ENCODE data around the gene COL4A2. TPM values are rescaled to one million over a fixed set of nuclear protein-coding genes. Genes with fewer than 3 reads are reported as not detected.

COL4A2 gene
- total RNA-seq, 2 donors from 2014 or later = 0.84 TPM; not detected in 1

DNA sequence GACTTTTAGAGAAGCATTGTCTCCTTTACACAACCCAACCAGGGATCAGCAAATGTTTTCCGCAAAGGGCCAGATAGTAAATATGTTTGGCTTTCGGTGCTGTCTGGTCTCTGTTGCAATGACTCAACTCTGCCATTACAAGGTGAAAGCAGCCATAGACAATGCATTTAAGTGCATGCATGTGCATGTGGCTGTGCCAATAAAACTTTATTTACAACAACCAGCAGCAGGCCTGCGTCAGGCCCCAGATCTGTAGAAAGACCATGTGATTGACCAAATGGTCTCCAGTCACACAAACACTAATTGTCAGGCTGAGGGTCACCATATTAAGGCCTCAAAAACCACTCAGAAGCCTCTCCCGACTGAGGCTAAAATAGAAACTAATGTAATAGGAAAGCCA lies 246.3 kb downstream of the COL4A2 start:
- ATAC-seq (no peak), DNase-seq (ENCODE audit: low spot score in 2 of 2) (no peak)
- no peak overlapping the region for H3K27ac Mint-ChIP-seq
- no peaks in the 10 kb centered on the region for H3K9me3 Mint-ChIP-seq
- H3K36me3 Mint-ChIP-seq = peaks cover 0 to 9% of the 10 kb centered on the region in 2 donors

DNA sequence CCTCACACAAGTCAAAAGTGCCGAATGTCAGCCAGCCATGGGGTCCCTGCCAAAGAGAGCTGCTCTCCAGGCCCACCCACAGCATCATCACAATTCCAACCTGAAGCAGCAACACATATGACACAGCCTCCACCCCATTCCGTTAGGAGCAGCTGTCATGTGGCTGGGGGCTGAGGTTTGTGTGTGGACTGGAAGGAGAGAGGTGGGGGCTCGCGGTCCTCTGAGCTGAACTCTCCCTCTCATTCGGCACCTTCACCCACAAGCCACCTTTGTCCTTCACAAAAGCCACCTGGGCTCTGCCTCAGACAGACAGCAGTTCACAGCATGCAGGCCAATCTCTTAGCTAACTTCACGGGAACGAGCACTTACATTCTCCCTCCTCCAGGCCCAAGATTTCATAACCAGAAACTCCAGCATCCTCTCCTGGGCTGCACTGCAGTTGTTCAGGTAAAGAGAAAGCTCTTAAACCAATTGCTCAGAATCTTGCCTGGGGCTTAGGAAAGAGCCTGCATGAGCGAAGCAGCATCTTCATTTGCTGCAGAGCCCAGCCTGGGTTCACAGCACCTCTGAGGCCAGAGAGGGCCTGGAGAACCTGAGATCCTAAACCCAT lies 247.2 kb downstream of the COL4A2 start:
- DNase-seq (ENCODE audit: low spot score in 2 of 2) = no peak
- Mint-ChIP-seq H3K36me3 (peaks cover 0 to 9% of the 10 kb centered on the region in 2 donors), H3K27ac (no peak overlapping the region), H3K9me3 (no peaks in the 10 kb centered on the region)
- no peak for ATAC-seq

DNA sequence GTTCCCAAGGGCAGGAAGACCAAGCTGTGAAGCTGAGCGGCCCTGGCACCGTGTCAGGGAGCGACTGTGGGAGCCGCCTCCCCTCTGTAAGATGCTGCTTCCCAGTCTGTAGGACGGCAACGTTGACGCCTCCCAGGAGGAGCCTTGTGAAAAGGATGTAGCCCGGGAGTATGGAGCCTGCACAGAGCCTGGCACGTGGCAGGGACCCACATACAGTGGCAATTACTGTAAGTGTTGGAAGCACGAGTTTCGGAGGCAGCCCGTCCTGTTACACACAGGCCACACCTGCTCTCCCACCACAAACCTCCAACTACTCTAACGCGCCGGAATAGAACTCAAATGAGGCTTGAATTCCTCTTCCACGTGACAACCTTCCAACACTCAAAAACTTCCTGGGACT lies 247.9 kb downstream of the COL4A2 start:
- peaks cover 0 to 9% of the 10 kb centered on the region in 2 donors for H3K36me3 Mint-ChIP-seq
- no peak overlapping the region for H3K27ac Mint-ChIP-seq
- no peaks in the 10 kb centered on the region for H3K9me3 Mint-ChIP-seq
- ATAC-seq (no peak), DNase-seq (ENCODE audit: low spot score in 2 of 2) (no peak)

DNA sequence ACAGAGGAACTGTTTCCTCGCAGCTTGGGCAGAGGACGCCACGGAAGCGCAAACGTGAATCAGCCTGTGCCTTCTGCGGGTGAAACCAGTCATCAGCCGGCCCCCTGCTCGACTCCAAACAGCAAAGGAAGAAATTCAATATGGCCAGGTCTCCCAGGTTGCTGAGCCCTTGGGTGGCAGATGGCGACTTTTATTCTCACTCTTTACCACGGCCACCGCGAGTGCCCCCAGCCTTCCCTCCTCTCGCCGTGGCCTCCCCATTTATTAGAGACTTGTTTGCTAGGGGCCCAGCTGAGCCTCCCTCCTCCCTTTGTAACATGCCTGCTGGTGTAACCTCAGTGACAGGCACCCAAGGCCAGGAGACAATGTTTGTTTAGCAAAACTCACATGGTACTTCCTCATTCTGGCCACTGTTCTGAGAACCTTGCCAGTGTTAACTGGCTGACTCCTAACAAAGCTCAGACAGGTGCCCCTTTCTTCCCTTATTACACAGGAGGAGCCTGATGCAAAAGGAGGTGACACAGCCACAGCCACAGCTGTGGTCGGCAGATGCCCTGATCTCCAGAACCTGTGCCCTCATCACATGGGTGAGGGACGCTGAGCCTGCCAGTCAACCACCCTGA lies 248.6 kb downstream of the COL4A2 start:
- H3K9me3 Mint-ChIP-seq = no peaks in the 10 kb centered on the region
- H3K27ac Mint-ChIP-seq = peak overlapping the region in 1 of 2 donors; percentile 29
- H3K36me3 Mint-ChIP-seq = peaks cover 0 to 9% of the 10 kb centered on the region in 2 donors
- no peak for ATAC-seq
- DNase-seq (ENCODE audit: low spot score in 2 of 2) = no peak

DNA sequence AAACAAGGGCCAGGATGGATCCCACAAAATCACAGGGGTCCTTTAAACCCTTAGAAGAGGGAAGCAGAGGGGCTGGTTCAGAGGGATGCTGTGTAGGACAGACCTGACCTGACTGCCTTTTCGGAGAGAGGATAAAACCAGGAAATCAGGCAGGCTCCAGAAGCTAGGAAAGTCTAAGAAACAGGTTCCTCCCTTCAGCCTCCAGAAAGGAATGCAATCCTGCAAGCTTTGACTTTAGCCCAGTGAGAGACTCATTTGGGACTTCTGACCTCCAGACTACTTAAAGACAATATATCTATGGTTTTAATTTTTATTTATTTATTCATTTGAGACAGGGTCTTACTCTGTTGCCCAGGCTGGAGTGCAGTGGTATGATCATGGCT lies 249.1 kb downstream of the COL4A2 start:
- H3K36me3 Mint-ChIP-seq = peaks cover 0 to 9% of the 10 kb centered on the region in 2 donors
- peak overlapping the region in 1 of 2 donors; percentile 29 for H3K27ac Mint-ChIP-seq
- no peak for DNase-seq (ENCODE audit: low spot score in 2 of 2)
- no peak for ATAC-seq
- H3K9me3 Mint-ChIP-seq = no peaks in the 10 kb centered on the region

DNA sequence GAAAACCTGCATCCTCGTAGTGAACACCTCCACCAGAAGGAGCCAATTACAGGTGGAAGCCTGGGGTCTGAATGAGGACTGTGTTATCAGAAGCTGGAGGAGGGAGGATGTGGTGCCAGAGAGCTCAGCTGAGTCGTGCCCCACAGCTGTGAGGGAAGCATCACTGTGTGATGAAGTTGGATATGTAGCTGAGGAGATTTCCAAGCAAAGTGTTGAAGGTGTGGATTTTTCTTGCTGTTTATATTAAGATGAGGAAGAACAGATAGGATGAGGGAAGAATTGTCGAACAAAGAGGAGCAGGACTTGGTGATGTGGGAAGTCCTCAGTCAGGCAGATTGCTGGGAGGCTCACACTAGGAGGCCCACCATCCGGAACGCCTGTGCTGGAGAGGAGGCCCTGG lies 250.0 kb downstream of the COL4A2 start:
- peak overlapping the region in 1 of 2 donors; percentile 5 for H3K27ac Mint-ChIP-seq
- H3K9me3 Mint-ChIP-seq = no peaks in the 10 kb centered on the region
- DNase-seq (ENCODE audit: low spot score in 2 of 2) (no peak), ATAC-seq (no peak)
- peaks cover 0 to 13% of the 10 kb centered on the region in 2 donors for H3K36me3 Mint-ChIP-seq

DNA sequence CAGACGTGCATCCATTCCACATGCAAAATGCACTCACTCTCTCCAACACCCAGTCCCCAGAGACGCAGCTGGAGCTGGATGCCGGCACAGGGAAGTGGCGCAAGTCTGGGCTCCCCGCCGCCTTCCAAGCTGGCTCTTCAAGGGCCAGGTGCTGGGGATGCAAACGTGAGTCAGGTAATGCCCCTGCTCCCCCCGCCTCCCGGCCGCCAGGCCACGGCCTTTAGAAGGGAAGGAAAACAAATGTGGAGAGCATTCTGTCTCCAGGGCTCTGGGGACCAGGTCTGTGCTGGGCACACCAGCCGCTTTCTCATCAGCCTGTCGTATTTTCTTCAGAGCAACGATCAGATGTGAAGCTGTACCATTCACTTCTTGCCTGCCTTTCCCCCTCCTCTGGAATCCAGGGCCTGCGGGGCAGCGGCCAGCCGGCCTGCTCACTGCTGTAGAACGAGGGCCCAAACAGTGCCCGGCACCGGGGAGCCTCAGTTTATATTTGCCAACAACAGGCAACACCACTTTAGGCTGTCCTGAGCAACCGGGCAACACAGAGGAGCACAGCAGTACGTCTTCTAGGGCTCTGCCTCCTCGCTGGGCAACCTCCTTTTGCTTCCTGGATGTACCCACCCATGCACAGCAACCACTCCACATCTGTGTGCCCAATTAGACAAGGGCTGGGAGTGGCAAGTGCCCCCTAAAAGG lies 250.7 kb downstream of the COL4A2 start:
- DNase-seq (ENCODE audit: low spot score in 2 of 2) (no peak), ATAC-seq (no peak)
- H3K9me3 Mint-ChIP-seq = no peaks in the 10 kb centered on the region
- peaks cover 0 to 14% of the 10 kb centered on the region in 2 donors for H3K36me3 Mint-ChIP-seq
- no peak overlapping the region for H3K27ac Mint-ChIP-seq

DNA sequence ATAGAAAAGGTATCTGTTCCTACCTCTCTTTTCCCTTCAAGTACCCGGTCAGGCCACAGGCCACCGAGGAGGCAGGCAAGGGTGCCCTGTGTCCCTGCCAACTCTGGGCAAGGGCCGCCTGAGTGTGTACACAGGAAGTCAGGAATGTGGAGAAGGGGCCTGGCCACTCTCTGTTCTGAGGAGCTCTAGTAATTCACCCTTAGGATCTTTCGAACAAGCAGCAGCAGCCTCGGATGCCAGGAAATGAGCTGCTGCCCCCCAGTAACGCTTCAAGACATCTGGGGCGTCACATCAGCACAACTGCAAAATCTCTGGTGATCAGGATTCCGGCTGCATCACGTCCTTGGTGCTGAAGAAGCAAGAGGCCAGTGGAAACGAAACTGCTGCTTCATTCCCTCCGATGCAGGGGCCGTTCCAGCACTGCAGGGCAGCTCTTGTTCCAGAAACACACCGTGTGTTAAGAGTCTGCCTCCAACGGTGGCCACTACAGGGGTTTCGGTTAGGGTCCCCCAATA lies 252.4 kb downstream of the COL4A2 start:
- DNase-seq (ENCODE audit: low spot score in 2 of 2) (no peak), ATAC-seq (no peak)
- Mint-ChIP-seq H3K9me3 (no peaks in the 10 kb centered on the region), H3K36me3 (peaks cover 0 to 14% of the 10 kb centered on the region in 2 donors), H3K27ac (no peak overlapping the region)

DNA sequence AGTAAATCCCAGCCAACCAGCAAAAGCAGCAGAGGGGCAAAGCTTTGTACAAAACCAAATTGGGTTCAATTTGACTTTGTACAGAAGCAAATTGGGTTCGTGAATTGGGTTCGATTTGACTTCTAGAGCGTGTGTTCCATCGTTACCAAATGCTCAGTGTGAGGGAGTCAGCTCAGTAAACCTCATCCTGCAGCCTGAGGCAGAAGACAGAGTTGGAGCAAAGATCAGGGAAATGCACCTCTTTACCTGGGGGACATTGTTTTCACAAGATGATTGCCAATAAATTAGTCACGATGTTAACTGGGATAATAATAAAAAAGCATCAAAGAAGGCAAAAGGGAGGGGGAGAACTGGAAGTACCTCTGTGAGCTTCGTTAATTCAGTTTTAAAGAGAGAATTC lies 252.9 kb downstream of the COL4A2 start:
- Mint-ChIP-seq H3K27ac (no peak overlapping the region), H3K9me3 (no peaks in the 10 kb centered on the region), H3K36me3 (peaks cover 0 to 14% of the 10 kb centered on the region in 2 donors)
- DNase-seq (ENCODE audit: low spot score in 2 of 2) (no peak), ATAC-seq (no peak)

DNA sequence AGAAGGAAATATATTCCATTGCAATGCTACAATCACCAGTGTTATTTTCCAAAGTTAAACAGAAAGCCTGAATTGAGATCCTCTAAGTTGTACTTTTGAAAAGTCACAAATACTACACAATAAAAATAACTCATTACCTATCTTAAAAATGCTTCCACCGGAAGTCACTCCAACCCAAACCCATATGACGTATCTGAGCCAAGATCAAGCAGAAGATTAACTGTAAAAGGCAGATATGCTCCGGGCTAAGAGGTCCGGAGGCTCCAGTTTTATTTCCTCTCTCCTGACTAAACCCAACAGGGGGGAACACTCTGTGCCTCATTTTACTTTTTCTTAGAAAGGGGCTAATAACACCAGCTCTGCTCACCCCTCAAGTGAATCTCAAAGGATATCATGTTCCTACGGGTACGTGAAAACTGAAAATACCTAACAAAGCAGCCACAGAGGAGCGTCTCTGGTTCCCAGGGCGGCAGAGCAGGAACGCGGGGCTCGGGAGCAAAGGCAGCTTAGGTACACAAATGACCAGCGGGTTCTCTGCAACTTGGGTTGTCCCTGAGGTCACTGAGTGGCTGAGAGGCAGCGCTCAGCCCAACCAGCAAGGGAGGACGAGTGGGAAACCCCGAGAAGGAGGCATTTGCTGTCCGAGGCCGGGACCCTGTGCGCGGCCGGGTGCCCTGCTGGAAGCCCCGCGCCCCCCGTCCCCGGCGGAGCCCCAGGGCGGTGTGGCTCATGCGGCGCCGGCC lies 253.7 kb downstream of the COL4A2 start:
- DNase-seq (ENCODE audit: low spot score in 2 of 2) (no peak), ATAC-seq (peak in 1 of 2 donors; percentile 15)
- H3K9me3 Mint-ChIP-seq = no peaks in the 10 kb centered on the region
- H3K36me3 Mint-ChIP-seq = peaks cover 0 to 14% of the 10 kb centered on the region in 2 donors
- no peak overlapping the region for H3K27ac Mint-ChIP-seq

DNA sequence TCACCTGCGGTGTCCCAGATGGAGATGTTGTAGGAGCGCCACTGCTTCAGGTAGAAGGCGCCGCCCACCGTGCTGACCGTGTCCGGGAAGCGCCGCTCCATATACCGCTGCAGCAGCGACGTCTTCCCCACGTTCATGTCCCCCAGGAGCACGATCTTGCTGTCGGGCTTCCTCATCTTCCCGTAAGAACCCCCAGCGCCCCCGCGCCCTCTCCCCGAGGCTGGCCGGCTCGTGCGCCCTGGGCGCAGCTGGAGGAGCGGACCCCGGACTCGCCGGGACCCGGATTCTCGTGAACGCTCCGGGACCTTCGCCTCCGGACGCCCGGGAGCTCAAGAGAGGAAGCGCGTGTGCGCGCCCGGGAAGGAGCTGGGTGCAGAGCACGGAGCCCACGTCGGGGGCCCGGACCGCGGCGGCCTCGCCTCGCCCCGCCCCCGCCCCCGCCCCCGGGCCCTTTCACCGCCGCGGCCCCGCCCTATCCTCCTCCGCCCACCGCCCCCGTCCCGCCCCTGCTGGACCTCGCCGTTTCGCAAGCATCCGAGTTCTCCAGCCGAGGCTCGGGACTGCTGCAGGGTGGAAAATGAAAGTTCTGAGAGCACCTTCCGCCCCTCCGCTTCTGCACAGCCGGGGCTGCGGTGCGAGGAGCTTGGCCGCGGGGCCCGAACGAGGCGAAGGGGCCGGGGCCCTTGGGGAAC lies 254.4 kb downstream of the COL4A2 start, which contains the start of gene RAB20:
Gene RAB20, minus strand, starts transcription at position 379 of the 692 bp plus-strand sequence. Its CDS starts 203 bp downstream, at position 176.
- DNase-seq (ENCODE audit: low spot score in 2 of 2) (peak; percentile 53 to 61), ATAC-seq (peak; percentile 79 to 84)
- Mint-ChIP-seq H3K36me3 (peaks cover 0 to 14% of the 10 kb centered on the region in 2 donors), H3K9me3 (no peaks in the 10 kb centered on the region), H3K27ac (peak within 1 kb of the TSS in 1 of 2 donors; percentile 36)

DNA sequence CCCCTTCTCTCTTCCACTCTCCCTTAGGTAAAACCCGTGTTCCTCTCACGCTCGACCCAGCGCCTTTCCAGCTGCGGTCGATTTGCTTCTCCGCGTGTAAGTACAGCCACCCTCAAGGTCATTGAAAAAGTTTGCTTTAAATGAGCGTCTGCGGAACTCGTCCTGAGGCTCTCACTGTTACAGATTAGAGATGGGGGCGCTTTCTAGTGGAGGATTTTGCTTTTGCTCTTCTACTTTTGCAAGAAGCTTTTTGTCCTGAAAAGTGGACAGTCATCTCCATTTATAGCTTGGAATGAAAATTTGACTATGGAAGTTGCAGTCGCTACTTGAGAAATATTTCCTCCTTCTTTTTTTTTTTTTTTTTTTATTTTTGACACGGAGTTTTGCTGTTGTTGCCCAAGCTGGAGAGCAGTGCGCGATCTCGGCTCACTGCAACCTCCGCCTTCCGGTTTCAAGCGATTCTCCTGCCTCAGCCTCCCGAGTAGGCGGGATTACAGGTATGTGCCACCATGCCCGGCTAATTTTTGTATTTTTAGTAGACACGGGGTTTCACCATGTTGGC lies 255.0 kb downstream of the COL4A2 start:
- ATAC-seq = no peak
- no peak for DNase-seq (ENCODE audit: low spot score in 2 of 2)
- H3K36me3 Mint-ChIP-seq = peaks cover 0 to 9% of the 10 kb centered on the region in 2 donors
- H3K27ac Mint-ChIP-seq = no peak overlapping the region
- no peaks in the 10 kb centered on the region for H3K9me3 Mint-ChIP-seq

Other genes starting within 250 kb of the COL4A2 start
- gene COL4A1, start 127 bp upstream of the COL4A2 start, total RNA-seq = under 1 TPM in 1 of 2 donors, not detected in 1; 0.14 TPM

Measured in activated naive CD4-positive, alpha-beta T cell treated with anti-CD3 and anti-CD28 coated beads, Interleukin-2, amount 50 U/mL, for 72 hours (primary cell).